Measurements from ENCODE around the gene NR6A1.
A peak's percentile ranks its signal among the peaks of the same experiment; 100 is the strongest.

NR6A1 gene

GRCh38 chr9:124475158-124475867, 295.8 kb downstream of the NR6A1 start:
- H3K9me3 ChIP-seq: no peaks in the 10 kb centered on the region
- peaks cover 14% of the 10 kb centered on the region for H3K4me1 ChIP-seq
- peak; percentile 41 for DNase-seq
- TF ChIP-seq CTCF (IDR thresholded peaks at IDR 0.05; ENCODE audit: low read depth, low read length): no peak
- no peak overlapping the region for H3K4me3 ChIP-seq (ENCODE audit: low read depth, low read length)
- no peaks in the 10 kb centered on the region; the same call in 1 of the 2 replicates for H3K27me3 ChIP-seq
- no peaks in the 10 kb centered on the region for H3K36me3 ChIP-seq

GRCh38 chr9:124474151-124474550, 297.0 kb downstream of the NR6A1 start:
- Histone ChIP-seq H3K36me3 (no peaks in the 10 kb centered on the region), H3K9me3 (no peaks in the 10 kb centered on the region), H3K4me1 (peaks cover 14% of the 10 kb centered on the region), H3K4me3 (ENCODE audit: low read depth, low read length) (no peak overlapping the region), H3K27me3 (no peaks in the 10 kb centered on the region; the same call in 1 of the 2 replicates)
- DNase-seq: no peak
- no peak for TF ChIP-seq CTCF (IDR thresholded peaks at IDR 0.05; ENCODE audit: low read depth, low read length)

GRCh38 chr9:124473310-124473709, 297.8 kb downstream of the NR6A1 start:
- Histone ChIP-seq H3K27me3 (no peaks in the 10 kb centered on the region; the same call in 1 of the 2 replicates), H3K9me3 (no peaks in the 10 kb centered on the region), H3K4me3 (ENCODE audit: low read depth, low read length) (no peak overlapping the region), H3K4me1 (peaks cover 8% of the 10 kb centered on the region), H3K36me3 (no peaks in the 10 kb centered on the region)
- no peak for TF ChIP-seq CTCF (IDR thresholded peaks at IDR 0.05; ENCODE audit: low read depth, low read length)
- no peak for DNase-seq

GRCh38 chr9:124472770-124473169, 298.3 kb downstream of the NR6A1 start:
- Histone ChIP-seq H3K9me3 (no peaks in the 10 kb centered on the region), H3K4me1 (peaks cover 4% of the 10 kb centered on the region), H3K4me3 (ENCODE audit: low read depth, low read length) (no peak overlapping the region), H3K36me3 (no peaks in the 10 kb centered on the region), H3K27me3 (no peaks in the 10 kb centered on the region)
- DNase-seq: no peak
- no peak for TF ChIP-seq CTCF (IDR thresholded peaks at IDR 0.05; ENCODE audit: low read depth, low read length)

GRCh38 chr9:124471761-124472160, 299.4 kb downstream of the NR6A1 start:
- TF ChIP-seq CTCF (IDR thresholded peaks at IDR 0.05; ENCODE audit: low read depth, low read length): no peak
- DNase-seq: no peak
- no peaks in the 10 kb centered on the region for H3K27me3 ChIP-seq
- H3K36me3 ChIP-seq: no peaks in the 10 kb centered on the region
- H3K9me3 ChIP-seq: no peaks in the 10 kb centered on the region
- no peaks in the 10 kb centered on the region for H3K4me1 ChIP-seq
- H3K4me3 ChIP-seq (ENCODE audit: low read depth, low read length): no peak overlapping the region

GRCh38 chr9:124470726-124471125, 300.4 kb downstream of the NR6A1 start:
- Histone ChIP-seq H3K36me3 (no peaks in the 10 kb centered on the region), H3K9me3 (no peaks in the 10 kb centered on the region), H3K27me3 (no peaks in the 10 kb centered on the region), H3K4me3 (ENCODE audit: low read depth, low read length) (no peak overlapping the region), H3K4me1 (no peaks in the 10 kb centered on the region)
- no peak for TF ChIP-seq CTCF (IDR thresholded peaks at IDR 0.05; ENCODE audit: low read depth, low read length)
- DNase-seq: no peak
